Left lung (tissue), 10 donors: ENCODE data around the gene DRAM1. TPM values are rescaled to one million over a fixed set of nuclear protein-coding genes. Genes with fewer than 3 reads are reported as not detected.
A peak's percentile ranks its signal among the peaks of the same experiment; 100 is the strongest.

Experiments
- ATAC-seq: fragments of 200-7000 bp; cut with Tn5 transposase; one replicate; pipeline ENCODE4 v1.9.1; 2020; ENCODE audit warnings: moderate library complexity
- DNase-seq, 4 donors: peaks; one replicate each; pipeline ENCODE4 v3.0.0-alpha.2; 2013 to 2020
- H3K27ac ChIP-seq, 2 donors: fragments of 200-600 bp; sonication (generic) in 1 of 2; one replicate each; pipeline versions ENCODE4 v1.5.0 to v1.8.0; 2020 to 2021
- H3K27me3 ChIP-seq, 2 donors: fragments of 200-600 bp; sonication (generic) in 1 of 2; one replicate each; pipeline versions ENCODE4 v1.5.0 to v1.8.0; 2020 to 2021
- H3K36me3 ChIP-seq, 2 donors: fragments of 200-600 bp; sonication (generic) in 1 of 2; one replicate each; pipeline versions ENCODE4 v1.5.0 to v1.8.0; 2020 to 2021
- H3K4me1 ChIP-seq, 2 donors: fragments of 200-600 bp; one replicate each; pipeline ENCODE4 v1.8.0; 2021
- H3K4me3 ChIP-seq, 2 donors: fragments of 200-600 bp; sonication (generic) in 1 of 2; one replicate each; pipeline versions ENCODE4 v1.5.0 to v1.8.0; 2020 to 2021; ENCODE audit warnings: mild to moderate bottlenecking in 1 of 2
- H3K9me3 ChIP-seq, 2 donors: fragments of 200-600 bp; sonication (generic) in 1 of 2; one replicate each; pipeline versions ENCODE4 v1.5.0 to v1.8.0; 2020 to 2021
- CTCF ChIP-seq, 2 donors: fragments of 200-600 bp; sonication (generic) in 1 of 2; IDR thresholded peaks; one replicate each; pipeline versions ENCODE4 v1.5.0 to v1.8.0; 2021; ENCODE audit warnings: antibody characterized with exemption in 2 of 2
- intact Hi-C, 2 donors: fragments of 100-400 bp; cut with DNase I; formaldehyde crosslinking; loops; one replicate each; pipeline versions ENCODE4 v1.11.2 to v1.14.2; 2022
- polyA plus RNA-seq, 6 donors: library from polyadenylated mRNA; unstranded; fragments of 120-200 nt; gene quantifications; one replicate each; pipeline ENCODE4 v1.2.1, GENCODE V29; 2013; ENCODE audit not compliant: insufficient read length in 6 of 6
- total RNA-seq, 2 donors: library from RNA; stranded (reverse); fragmentation: NEBNext Ultra II Directional; extraction: Animal tissue kit (Norgen Biotek cat#: 25700); gene quantifications; one replicate each; pipeline ENCODE4 v1.2.1, GENCODE V29; 2021
- donor health status: DM: no; HTN: yes; CAD: no.
- donor health status: DM: no; HTN: no; CAD: no.

The DRAM1 gene
- total and polyA plus RNA-seq, 8 donors, result 19.6 to 167 (median 26.4) TPM

GRCh38 chr12:101941306-101942249, 64.2 kb downstream of the DRAM1 start:
- H3K4me1 ChIP-seq, result peaks cover 5 to 9% of the 10 kb centered on the region in 2 donors
- intact Hi-C loops, result no loop called here
- DNase-seq, result no peak
- peak overlapping the region in 1 of 2 donors; percentile 51 for H3K27ac ChIP-seq
- no peak for ATAC-seq
- H3K4me3 ChIP-seq, result no peak overlapping the region
- no peaks in the 10 kb centered on the region for H3K9me3 ChIP-seq
- TF ChIP-seq CTCF (IDR thresholded peaks at IDR 0.05), result no peak
- no peaks in the 10 kb centered on the region for H3K36me3 ChIP-seq
- H3K27me3 ChIP-seq, result no peaks in the 10 kb centered on the region

GRCh38 chr12:101942250-101942605, 64.8 kb downstream of the DRAM1 start:
- DNase-seq (no peak), ATAC-seq (no peak)
- intact Hi-C loops, result no loop called here
- H3K4me3 ChIP-seq, result no peak overlapping the region
- H3K27ac ChIP-seq, result no peak overlapping the region
- peaks cover 5 to 7% of the 10 kb centered on the region in 2 donors for H3K4me1 ChIP-seq
- no peak for TF ChIP-seq CTCF (IDR thresholded peaks at IDR 0.05)
- no peaks in the 10 kb centered on the region for H3K36me3 ChIP-seq
- H3K9me3 ChIP-seq, result no peaks in the 10 kb centered on the region
- H3K27me3 ChIP-seq, result no peaks in the 10 kb centered on the region

GRCh38 chr12:101945369-101946232, 68.2 kb downstream of the DRAM1 start:
- H3K27ac ChIP-seq, result no peak overlapping the region
- intact Hi-C loops, result no loop called here
- peak in 2 of 4 donors; percentile 40 to 48 for DNase-seq
- no peaks in the 10 kb centered on the region for H3K9me3 ChIP-seq
- no peaks in the 10 kb centered on the region for H3K36me3 ChIP-seq
- H3K4me1 ChIP-seq, result peaks cover 5 to 6% of the 10 kb centered on the region in 2 donors
- no peaks in the 10 kb centered on the region for H3K27me3 ChIP-seq
- ATAC-seq, result no peak
- no peak overlapping the region for H3K4me3 ChIP-seq
- no peak for TF ChIP-seq CTCF (IDR thresholded peaks at IDR 0.05)

- Histone ChIP-seq H3K27me3 (no peaks in the 10 kb centered on the region), H3K4me3 (no peak overlapping the region), H3K9me3 (no peaks in the 10 kb centered on the region), H3K4me1 (peaks cover 0 to 5% of the 10 kb centered on the region in 2 donors), H3K36me3 (no peaks in the 10 kb centered on the region), H3K27ac (no peak overlapping the region)
- TF ChIP-seq CTCF (IDR thresholded peaks at IDR 0.05), result no peak
- intact Hi-C loops, result no loop called here
- ATAC-seq (no peak), DNase-seq (no peak)
Observed at GRCh38 chr12:101946233-101946611, 68.8 kb downstream of the DRAM1 start.

- Histone ChIP-seq H3K4me1 (peaks cover 0 to 5% of the 10 kb centered on the region in 2 donors), H3K9me3 (no peaks in the 10 kb centered on the region), H3K27me3 (no peaks in the 10 kb centered on the region), H3K36me3 (no peaks in the 10 kb centered on the region), H3K27ac (no peak overlapping the region), H3K4me3 (no peak overlapping the region)
- intact Hi-C loops, result no loop called here
- TF ChIP-seq CTCF (IDR thresholded peaks at IDR 0.05), result no peak
- DNase-seq (no peak), ATAC-seq (no peak)
Observed at GRCh38 chr12:101947316-101947715, 69.9 kb downstream of the DRAM1 start.
